Spleen (tissue), 7 donors: ENCODE measurements around the gene NUAK1.

Experiments
- POLR2A ChIP-seq, 3 donors: fragments of 450-650 bp; IDR thresholded peaks; one replicate each; pipeline ENCODE4 v1.5.1; 2017; ENCODE audit warnings: antibody characterized with exemption in 3 of 3, mild to moderate bottlenecking in 1 of 3
- TF ChIP-seq, protein P1 (sequence below), 11 experiments: fragments of 200-600 bp in 7 of 11; fragments of 450-650 bp in 4 of 11; sonication (generic) in 4 of 11; IDR thresholded peaks in 8 of 11; conservative IDR thresholded peaks in 3 of 11; 1 replicate in 7 of 11; 2 replicates in 4 of 11; pipeline versions ENCODE4 v1.4.0 to v1.8.0; 2016 to 2021; ENCODE audit warnings: antibody characterized with exemption in 11 of 11, inconsistent platforms in 4 of 11, mild to moderate bottlenecking in 1 of 11
- donor health status: DM: no; HTN: no; CAD: no; lungs with moderate emphysema.
- donor health status: DM: no; HTN: no; CAD: no.
- donor health status: DM: no; HTN: no; CAD: no.

DNA sequence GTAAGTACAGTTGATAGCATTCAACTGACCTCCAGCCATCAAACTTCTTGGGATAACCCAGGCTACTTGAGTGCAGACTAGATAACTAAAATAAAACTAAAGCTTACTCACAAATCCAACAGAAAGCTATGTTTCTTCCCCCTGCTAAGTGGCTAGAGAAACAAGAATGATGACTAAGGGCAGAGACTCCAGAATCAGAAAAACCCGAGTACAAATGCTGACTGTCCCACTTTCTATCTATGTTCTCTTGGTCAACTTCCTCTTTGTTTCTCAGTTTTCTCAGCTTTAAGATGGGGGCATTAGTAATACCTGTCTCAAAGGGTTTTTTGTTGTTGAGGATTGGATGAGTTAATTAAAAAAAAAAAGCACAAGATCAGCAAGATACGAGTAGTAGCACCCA is 6.1 kb upstream of the NUAK1 start:
- TF ChIP-seq, protein P1, sequence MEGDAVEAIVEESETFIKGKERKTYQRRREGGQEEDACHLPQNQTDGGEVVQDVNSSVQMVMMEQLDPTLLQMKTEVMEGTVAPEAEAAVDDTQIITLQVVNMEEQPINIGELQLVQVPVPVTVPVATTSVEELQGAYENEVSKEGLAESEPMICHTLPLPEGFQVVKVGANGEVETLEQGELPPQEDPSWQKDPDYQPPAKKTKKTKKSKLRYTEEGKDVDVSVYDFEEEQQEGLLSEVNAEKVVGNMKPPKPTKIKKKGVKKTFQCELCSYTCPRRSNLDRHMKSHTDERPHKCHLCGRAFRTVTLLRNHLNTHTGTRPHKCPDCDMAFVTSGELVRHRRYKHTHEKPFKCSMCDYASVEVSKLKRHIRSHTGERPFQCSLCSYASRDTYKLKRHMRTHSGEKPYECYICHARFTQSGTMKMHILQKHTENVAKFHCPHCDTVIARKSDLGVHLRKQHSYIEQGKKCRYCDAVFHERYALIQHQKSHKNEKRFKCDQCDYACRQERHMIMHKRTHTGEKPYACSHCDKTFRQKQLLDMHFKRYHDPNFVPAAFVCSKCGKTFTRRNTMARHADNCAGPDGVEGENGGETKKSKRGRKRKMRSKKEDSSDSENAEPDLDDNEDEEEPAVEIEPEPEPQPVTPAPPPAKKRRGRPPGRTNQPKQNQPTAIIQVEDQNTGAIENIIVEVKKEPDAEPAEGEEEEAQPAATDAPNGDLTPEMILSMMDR (IDR thresholded peaks at IDR 0.05 in 8 of 11, conservative IDR thresholded peaks at IDR 0.05 in 3 of 11): no peak
- no peak for TF ChIP-seq POLR2A (IDR thresholded peaks at IDR 0.05)
